Astrocyte of the spinal cord (primary cell): ENCODE data around the gene TXNIP.
A peak's percentile ranks its signal among the peaks of the same experiment; 100 is the strongest.

Experiments used
- DNase-seq: peaks from one replicate; pipeline ENCODE4 v3.0.0; 2011; ENCODE audit warnings: low read depth, low spot score
- H3K4me3 ChIP-seq: 2 replicates; pipeline ENCODE4 v1.5.1; 2011; ENCODE audit warnings: low read depth, mild to moderate bottlenecking, low read length, moderate library complexity
- CTCF ChIP-seq: IDR thresholded peaks from 2 replicates; pipeline ENCODE4 v1.5.1; 2012; ENCODE audit warnings: low read depth, mild to moderate bottlenecking, low read length, inconsistent platforms
- in situ Hi-C: cut with HindIII; loops from 2 replicates; pipeline ENCODE4 v1.10.0; 2017; ENCODE audit warnings: low sequenced_read_pairs

The TXNIP gene

DNA sequence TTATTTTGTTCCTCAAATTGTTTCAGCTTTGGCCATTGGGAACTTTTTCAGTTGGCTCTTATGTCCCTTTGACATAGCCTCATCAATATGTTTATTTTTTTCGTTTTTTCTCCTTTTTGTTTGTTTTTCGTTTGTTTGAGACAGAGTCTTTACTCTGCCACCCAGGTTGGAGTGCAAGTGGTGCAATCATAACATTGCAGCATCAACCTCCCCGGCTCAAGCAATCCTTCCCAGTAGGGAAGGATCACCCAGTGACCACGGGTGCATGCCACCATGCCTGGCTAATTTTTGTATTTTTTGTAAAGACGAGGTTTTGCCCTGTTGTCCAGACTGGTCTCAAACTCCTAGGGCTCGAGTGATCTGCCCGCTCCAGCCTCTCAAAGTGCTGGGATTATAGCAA, 23.8 kb downstream of the TXNIP start:
- DNase-seq: no peak
- TF ChIP-seq CTCF: no peak
- H3K4me3 ChIP-seq: no peak overlapping the region
- in situ Hi-C loops: no loop called here

DNA sequence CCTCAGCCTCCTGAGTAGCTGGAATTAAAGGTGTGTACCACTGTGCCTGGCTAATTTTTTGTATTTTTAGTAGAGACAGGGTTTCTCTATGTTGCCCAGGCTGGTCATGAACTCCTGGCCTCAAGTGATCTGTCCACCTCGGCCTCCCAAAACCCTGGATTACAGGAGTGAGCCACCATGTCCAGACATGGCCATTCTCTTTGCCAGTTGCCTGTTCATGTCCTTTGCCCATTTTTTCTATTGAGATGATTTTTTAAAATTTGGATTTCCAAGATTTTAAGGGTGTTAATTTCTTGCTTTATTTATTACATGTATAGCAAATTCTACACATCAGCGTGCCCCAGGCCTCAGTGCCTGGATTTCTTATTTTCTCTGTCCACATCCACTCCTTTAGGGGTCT, 29.1 kb downstream of the TXNIP start:
- in situ Hi-C loops: no loop called here
- no peak overlapping the region for H3K4me3 ChIP-seq
- no peak for TF ChIP-seq CTCF
- DNase-seq: no peak

- TF ChIP-seq CTCF: no peak
- in situ Hi-C loops: no loop called here
- no peak for DNase-seq
- peak overlapping the region; percentile 75 for H3K4me3 ChIP-seq
Observed at GRCh38 chr1:145965119-145965744, 31.1 kb downstream of the TXNIP start.

- peak; percentile 94 for DNase-seq
- peak within 1 kb of the TSS; percentile 75 for H3K4me3 ChIP-seq
- in situ Hi-C loops: no loop called here
- TF ChIP-seq CTCF: no peak
Observed at GRCh38 chr1:145964328-145965118, 31.9 kb downstream of the TXNIP start, which contains the start of the genes ANKRD34A and POLR3GL. Gene ANKRD34A (minus strand): TSS chr1:145964575. CDS start chr1:145961759, 2,816 bp downstream. Gene POLR3GL (plus strand): TSS chr1:145964690. CDS start chr1:145974866, 10,176 bp downstream.

DNA sequence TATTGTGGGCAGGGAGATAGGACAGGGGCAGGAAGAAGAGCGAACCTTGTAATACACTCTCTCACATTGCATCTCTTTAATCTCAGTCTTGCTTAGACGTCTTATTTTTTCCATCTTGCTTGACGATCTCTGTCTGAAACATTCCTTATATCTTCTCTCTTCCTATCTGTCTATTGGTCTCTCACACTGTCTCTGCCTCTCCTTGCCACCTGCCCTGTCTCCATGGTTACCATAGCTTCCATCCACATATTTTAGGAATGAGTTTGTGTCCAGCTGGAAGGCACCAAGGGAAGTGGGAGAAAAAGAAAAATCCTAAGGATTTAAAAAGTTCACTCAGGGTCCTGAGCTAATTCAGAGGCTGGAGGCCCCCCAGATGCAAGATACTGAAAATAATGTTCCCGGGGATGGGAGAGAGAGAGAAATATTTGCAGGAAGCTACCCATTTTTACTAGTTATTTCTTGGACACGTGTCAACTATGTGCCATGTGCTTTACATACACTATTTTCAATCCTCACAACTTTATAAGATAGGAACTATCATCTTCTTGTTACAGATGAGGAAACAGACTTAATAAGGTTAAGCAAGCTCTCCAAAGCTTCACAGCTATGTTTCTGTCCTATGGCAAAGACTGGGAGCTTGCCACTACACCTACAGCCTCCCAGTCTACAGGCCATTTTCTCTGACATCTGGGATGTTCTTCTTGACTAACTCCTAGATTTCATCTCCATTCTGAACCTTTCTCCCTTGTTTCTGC, 32.9 kb downstream of the TXNIP start:
- DNase-seq: peak; percentile 53
- in situ Hi-C loops: no loop called here
- no peak for TF ChIP-seq CTCF
- H3K4me3 ChIP-seq: peak overlapping the region; percentile 75
